Brain microvascular endothelial cell (primary cell): Measurements from ENCODE around the gene ZDHHC21.

Experiments
- DNase-seq: peaks from one replicate; pipeline ENCODE4 v3.0.0-alpha.2; 2020
- H3K27ac ChIP-seq: fragments of 250-450 bp; sonication (Bioruptor Pico); 2 replicates; pipeline ENCODE4 v1.5.1; 2020; ENCODE audit warnings: mild to moderate bottlenecking, moderate library complexity
- H3K27me3 ChIP-seq: fragments of 250-450 bp; sonication (Bioruptor Pico); replicated peaks from 2 replicates; pipeline ENCODE4 v1.5.1; 2020; ENCODE audit warnings: mild to moderate bottlenecking
- H3K36me3 ChIP-seq: fragments of 250-450 bp; sonication (Bioruptor Pico); replicated peaks from 2 replicates; pipeline ENCODE4 v1.5.1; 2020; ENCODE audit warnings: mild to moderate bottlenecking
- H3K4me3 ChIP-seq: 2 replicates; pipeline ENCODE4 v1.5.1; 2011; ENCODE audit warnings: low read depth, mild to moderate bottlenecking, control low read depth, low read length, moderate library complexity
- CTCF ChIP-seq: IDR thresholded peaks from 2 replicates; pipeline ENCODE4 v1.5.1; 2011; ENCODE audit warnings: low read depth, mild to moderate bottlenecking, moderate library complexity, low read length, control low read depth, inconsistent platforms; ENCODE audit errors: missing control alignments
- in situ Hi-C: cut with HindIII; loops from 2 replicates; pipeline ENCODE4 v1.10.0; 2017; ENCODE audit warnings: low sequenced_read_pairs, low pct_ligation_motif_present

Gene ZDHHC21

GRCh38 chr9:14591411-14591810 is 101.8 kb downstream of the ZDHHC21 start:
- no peak for TF ChIP-seq CTCF
- H3K27me3 ChIP-seq: no peaks in the 10 kb centered on the region
- no peak overlapping the region for H3K4me3 ChIP-seq
- H3K27ac ChIP-seq: no peak overlapping the region
- no peak for DNase-seq
- no peaks in the 10 kb centered on the region for H3K36me3 ChIP-seq
- in situ Hi-C loops: no loop called here

GRCh38 chr9:14585730-14586473 is 107.3 kb downstream of the ZDHHC21 start:
- DNase-seq: no peak
- no peaks in the 10 kb centered on the region for H3K36me3 ChIP-seq
- no peaks in the 10 kb centered on the region for H3K27me3 ChIP-seq
- in situ Hi-C loops: no loop called here
- H3K27ac ChIP-seq: no peak overlapping the region
- H3K4me3 ChIP-seq: no peak overlapping the region
- TF ChIP-seq CTCF: no peak

GRCh38 chr9:14584571-14584970 is 108.7 kb downstream of the ZDHHC21 start:
- TF ChIP-seq CTCF: no peak
- Histone ChIP-seq H3K27me3 (no peaks in the 10 kb centered on the region), H3K36me3 (no peaks in the 10 kb centered on the region), H3K27ac (no peak overlapping the region), H3K4me3 (no peak overlapping the region)
- in situ Hi-C loops: no loop called here
- DNase-seq: no peak

GRCh38 chr9:14578030-14578429 is 115.2 kb downstream of the ZDHHC21 start:
- no peak for DNase-seq
- Histone ChIP-seq H3K4me3 (no peak overlapping the region), H3K27me3 (no peaks in the 10 kb centered on the region), H3K27ac (no peak overlapping the region), H3K36me3 (no peaks in the 10 kb centered on the region)
- in situ Hi-C loops: no loop called here
- TF ChIP-seq CTCF: no peak

GRCh38 chr9:14574173-14574572 is 119.1 kb downstream of the ZDHHC21 start:
- H3K27ac ChIP-seq: no peak overlapping the region
- DNase-seq: no peak
- no peak overlapping the region for H3K4me3 ChIP-seq
- H3K36me3 ChIP-seq: no peaks in the 10 kb centered on the region
- no peak for TF ChIP-seq CTCF
- no peaks in the 10 kb centered on the region for H3K27me3 ChIP-seq
- in situ Hi-C loops: no loop called here

GRCh38 chr9:14573319-14573718 is 119.9 kb downstream of the ZDHHC21 start:
- H3K27ac ChIP-seq: no peak overlapping the region
- no peaks in the 10 kb centered on the region for H3K27me3 ChIP-seq
- in situ Hi-C loops: no loop called here
- no peak overlapping the region for H3K4me3 ChIP-seq
- no peak for TF ChIP-seq CTCF
- DNase-seq: no peak
- H3K36me3 ChIP-seq: no peaks in the 10 kb centered on the region
